GM18517 (cell line): ENCODE measurements around the gene PHACTR1.
"Not testable (repeated sequence)": the region's sequence is repeated elsewhere in the genome, so short reads cannot be mapped to it uniquely, and the experiment has no call there.

ENCODE experiments used
- ATAC-seq: cut with Tn5 transposase; IDR thresholded peaks from one replicate; pipeline ENCODE4 v1.9.1; 2021; ENCODE audit warnings: mild to moderate bottlenecking, moderate library complexity; ENCODE audit not compliant: unreplicated experiment

Gene PHACTR1

GRCh38 chr6:13216236-13217014 lies 499.9 kb downstream of the PHACTR1 start:
- no peak for ATAC-seq

GRCh38 chr6:13217206-13217905 lies 500.8 kb downstream of the PHACTR1 start:
- ATAC-seq: no peak

- ATAC-seq: no peak
Measured at GRCh38 chr6:13220266-13220665, 503.7 kb downstream of the PHACTR1 start.

GRCh38 chr6:13222048-13222447 lies 505.5 kb downstream of the PHACTR1 start:
- no peak for ATAC-seq

DNA sequence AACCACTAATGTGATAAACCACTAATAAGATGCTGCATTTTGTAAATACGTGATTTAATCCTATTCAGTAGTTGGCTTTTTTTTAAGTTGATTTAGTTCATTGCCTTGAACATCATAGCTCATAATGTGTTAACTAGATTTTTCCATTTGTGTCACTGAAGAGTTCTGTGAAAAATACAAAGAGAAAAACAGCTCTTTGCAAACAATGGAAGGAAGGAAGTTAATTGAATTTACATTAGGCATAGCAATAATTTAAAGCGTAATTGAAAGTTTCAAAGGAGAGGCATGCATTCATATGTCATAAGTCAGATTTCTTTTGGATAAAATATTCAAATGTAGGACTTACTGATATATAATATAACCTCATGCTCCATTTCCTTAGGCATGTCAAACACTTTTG lies 509.5 kb downstream of the PHACTR1 start:
- no peak for ATAC-seq

DNA sequence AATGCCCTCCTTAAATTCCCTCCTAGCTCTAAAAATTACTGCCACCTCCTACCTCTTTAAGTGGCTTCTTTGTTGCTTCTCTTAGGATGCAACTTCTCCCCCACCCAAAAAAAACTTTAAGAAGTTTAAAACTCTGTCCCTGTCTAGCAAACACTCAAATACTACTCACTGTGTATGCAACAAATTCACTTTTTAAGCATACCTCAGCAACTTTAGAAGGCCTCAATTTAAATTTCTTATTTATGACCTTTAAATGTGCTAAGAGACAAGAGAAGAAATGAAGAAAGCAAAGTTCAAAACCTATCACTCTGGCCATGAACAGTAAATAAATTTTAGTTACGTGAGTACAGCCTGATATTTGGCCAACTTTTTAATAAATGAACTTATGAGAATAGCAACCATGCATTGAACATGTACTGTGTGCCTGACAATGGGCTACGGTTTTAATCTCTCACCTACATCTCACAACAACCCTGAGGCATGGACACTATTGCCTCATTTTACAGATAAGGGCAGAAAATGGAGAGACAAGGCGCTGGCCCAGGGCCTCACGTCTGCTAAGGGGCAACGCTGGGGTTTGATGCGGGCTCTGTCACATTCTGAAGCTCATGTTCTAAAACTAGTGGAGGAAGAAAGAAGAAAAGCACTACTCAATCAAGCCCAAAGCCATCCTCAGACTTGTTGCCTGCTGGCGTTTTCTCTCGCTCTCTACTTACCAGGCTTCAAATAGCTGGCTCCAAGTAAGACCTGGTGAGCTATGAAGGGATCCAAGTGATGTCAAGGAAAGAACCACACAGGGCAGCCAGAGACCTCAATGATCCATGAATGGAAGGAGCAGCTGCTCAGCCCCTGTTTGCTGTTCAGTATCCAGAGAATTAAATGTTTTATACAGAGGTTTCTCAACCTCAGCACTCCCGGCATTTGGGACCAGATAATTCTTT lies 512.0 kb downstream of the PHACTR1 start:
- peak; percentile 5 for ATAC-seq

DNA sequence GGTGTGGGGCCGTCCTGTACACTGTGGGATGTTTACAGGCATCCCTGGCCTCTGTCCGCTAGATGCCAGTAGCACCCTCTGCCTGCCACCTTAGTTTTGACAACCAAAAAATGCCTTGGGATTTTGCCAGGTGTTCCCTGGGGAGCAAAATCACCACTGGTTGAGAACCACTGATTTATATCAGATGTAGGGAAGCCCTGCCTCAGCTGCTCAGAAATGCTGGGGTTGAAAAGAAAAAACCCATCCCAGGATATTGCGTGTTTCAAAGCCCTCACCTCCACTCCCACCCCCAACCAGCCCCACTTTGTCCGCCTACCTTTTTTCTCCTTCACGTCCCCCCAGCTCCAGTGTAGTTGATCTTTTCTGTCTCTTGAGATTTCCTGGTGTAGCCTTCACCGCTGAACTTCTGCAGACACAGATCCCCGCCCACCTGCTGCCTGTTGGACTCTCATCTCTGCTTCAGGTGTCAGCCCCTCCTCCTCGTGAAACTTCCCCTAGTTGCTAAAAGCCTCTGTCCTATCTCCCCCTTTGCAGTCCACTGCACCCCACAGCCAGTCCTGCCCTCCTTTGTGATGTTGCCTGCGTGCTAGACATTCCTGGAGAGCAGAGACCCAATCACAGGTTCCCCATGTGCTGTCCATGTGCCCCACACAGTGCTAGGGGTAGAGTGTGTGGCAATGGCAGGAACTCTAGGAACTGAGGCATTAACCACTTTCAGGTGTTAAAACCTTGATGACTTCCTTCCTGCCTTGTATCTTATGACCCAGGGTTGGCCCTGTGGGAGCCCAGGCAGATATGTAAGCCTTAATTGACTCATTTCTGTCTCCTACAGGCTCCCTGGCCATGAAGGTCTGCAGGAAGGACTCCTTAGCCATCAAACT lies 512.9 kb downstream of the PHACTR1 start:
- ATAC-seq: peak; percentile 87

GRCh38 chr6:13233106-13233505 lies 516.5 kb downstream of the PHACTR1 start:
- no peak for ATAC-seq

GRCh38 chr6:13234130-13234529 lies 517.6 kb downstream of the PHACTR1 start:
- ATAC-seq: no peak

DNA sequence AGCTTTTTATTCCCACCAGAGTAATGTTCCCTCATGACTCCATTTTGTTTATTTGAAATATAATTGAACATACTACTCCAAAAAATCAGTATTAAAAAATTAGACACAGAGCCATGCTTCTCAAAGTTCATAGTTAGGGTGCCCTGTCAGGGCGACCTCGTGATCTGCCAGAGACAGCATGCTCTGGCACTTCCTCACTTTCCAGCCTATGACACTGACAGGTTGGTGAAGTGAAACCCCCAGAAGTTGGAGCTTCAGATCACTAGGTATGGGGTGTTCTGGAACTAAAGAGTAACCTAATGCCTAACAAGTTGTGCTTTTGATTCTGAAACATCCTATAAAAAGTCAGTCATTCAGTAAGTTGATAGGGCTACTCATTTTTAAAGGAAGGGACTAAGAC lies 518.8 kb downstream of the PHACTR1 start:
- no peak for ATAC-seq

DNA sequence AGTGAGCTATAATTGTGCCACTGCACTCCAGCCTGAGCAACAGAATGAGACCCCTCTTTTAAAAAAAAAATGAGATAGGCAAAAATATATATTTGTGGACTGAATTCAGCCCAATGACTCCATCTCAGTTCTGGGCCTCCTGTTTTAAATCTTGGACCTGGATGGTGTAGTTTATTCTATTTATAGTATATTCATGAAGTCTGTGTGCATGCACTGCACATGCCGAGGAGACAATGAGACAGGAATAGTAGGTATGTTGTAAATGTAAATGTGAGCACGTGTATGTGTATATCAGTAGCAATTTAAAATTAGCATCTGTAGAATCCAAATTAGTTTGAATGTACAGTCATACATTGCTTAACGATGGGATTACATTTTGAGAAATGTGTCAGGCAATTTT lies 520.8 kb downstream of the PHACTR1 start:
- no peak for ATAC-seq

- no peak for ATAC-seq
Measured at GRCh38 chr6:13238017-13238416, 521.5 kb downstream of the PHACTR1 start.

- ATAC-seq: no peak
Measured at GRCh38 chr6:13238640-13239216, 522.2 kb downstream of the PHACTR1 start.

GRCh38 chr6:13239530-13240455 lies 523.2 kb downstream of the PHACTR1 start:
- no peak for ATAC-seq

DNA sequence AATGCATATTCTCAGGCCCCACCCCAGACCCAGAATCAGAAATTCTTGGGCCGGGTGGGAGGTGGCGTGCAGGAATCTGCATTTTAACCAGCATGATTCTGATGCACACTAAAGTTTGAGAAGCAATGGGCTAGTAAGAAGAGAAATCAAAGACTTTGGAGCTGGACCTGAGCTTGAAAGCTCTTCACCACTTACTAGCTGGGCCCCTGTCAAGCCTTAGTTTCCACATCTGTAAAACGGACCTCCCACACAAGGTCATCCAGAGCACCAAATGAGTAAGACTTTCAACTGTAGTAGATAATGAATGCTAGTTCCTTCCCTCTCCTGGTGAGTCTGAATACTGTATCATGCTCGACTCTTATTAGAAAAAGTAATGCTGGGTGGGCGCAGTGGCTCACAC lies 524.8 kb downstream of the PHACTR1 start:
- no peak for ATAC-seq

GRCh38 chr6:13242178-13242577 lies 525.6 kb downstream of the PHACTR1 start:
- ATAC-seq: no peak

DNA sequence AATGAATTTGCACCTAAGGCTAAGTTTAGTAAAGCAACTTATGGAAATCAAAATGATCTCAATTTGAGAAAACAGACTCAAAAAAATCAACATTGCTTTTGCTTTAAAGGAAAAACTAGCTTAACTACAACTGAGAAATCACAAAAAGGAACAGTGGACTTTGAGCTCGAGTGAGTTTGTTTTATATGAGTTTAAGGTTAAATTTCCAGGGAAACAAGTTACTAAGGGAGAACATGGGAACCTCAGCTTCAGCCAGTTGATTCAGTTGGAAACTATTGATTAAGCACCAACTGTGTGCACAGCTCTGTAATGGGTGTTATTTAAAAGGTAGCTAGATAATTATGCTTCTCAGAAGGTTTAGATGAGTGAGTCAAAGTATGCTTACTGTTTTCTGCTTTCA lies 526.0 kb downstream of the PHACTR1 start:
- no peak for ATAC-seq

DNA sequence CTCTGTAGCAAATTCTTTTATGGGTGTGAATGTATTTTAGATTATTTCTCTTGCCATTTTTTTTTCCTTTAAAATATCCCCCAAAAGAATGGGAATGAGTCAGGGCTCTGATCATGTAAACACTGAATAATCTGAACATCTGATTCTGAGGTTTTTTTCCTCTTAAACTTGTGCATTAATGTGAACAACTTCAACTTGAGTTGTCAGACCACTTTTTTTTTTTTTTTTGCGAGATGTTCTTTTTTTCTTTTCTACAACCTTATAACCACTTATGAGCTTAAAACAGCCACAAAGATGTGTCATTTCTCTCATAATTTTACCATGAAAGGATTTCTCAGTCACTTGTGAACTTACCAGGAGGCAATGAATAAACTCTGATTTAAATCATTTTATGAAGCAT lies 526.5 kb downstream of the PHACTR1 start:
- no peak for ATAC-seq

DNA sequence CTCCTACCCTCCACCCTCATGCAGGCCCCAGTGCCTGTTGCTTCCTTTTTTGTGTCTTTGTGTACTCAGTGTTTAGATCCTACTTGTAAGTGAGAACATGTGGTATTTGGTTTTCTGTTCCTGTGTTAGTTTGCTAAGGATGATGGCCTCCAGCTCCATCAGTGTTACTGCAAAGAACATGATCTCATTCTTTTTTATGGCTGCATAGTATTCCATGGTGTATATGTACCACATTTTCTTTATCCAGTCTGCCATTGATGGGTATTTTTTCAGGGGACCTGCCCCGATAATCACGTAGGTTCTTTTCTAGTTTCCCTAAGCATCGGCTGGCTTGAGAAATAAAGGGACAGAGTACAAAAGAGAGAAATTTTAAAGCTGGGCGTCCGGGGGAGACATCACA lies 527.2 kb downstream of the PHACTR1 start:
- not testable (repeated sequence) for ATAC-seq
